ENCODE measurements around the gene MANSC4.

GRCh38 chr12:27782481-27782880 is 2.4 kb upstream of the MANSC4 start:
- no peak for TF ChIP-seq CTCF (IDR thresholded peaks at IDR 0.05)
- TF ChIP-seq POLR2A (IDR thresholded peaks at IDR 0.05): no peak
